GM19455 (cell line): Measurements from ENCODE around the gene RALA.
A peak's percentile ranks its signal among the peaks of the same experiment; 100 is the strongest.

Source experiments
- ATAC-seq: cut with Tn5 transposase; IDR thresholded peaks from one replicate; pipeline ENCODE4 v1.9.1; 2021; ENCODE audit not compliant: unreplicated experiment

Gene RALA

DNA sequence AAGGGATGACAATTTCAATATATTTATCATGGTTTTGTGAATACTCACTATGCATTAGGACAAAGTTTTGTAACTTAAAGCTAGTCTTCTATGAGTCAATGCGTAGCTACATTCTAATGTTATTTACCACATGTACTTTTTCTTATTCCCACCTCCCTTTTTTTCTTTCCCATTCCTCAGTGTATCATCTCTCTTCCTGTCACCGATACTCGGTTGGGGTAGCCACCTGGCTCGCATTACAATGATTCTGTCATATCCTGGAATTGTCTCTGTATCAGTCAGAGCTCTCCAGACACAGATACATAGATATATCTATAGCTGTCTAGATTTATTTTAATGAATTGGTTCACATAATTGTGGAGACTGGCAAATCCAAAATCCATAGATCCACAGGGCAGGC, 9.8 kb upstream of the RALA start:
- ATAC-seq, result no peak

GRCh38 chr7:39614299-39614698, 9.1 kb upstream of the RALA start:
- no peak for ATAC-seq

GRCh38 chr7:39615350-39615975, 7.9 kb upstream of the RALA start:
- no peak for ATAC-seq

- ATAC-seq, result no peak
Observed at GRCh38 chr7:39616138-39616537, 7.2 kb upstream of the RALA start.

GRCh38 chr7:39617005-39617404, 6.4 kb upstream of the RALA start:
- ATAC-seq, result no peak

GRCh38 chr7:39618868-39619267, 4.5 kb upstream of the RALA start:
- no peak for ATAC-seq

- no peak for ATAC-seq
Observed at GRCh38 chr7:39620486-39620885, 2.9 kb upstream of the RALA start.

GRCh38 chr7:39621261-39621660, 2.1 kb upstream of the RALA start:
- ATAC-seq, result no peak

- no peak for ATAC-seq
Observed at GRCh38 chr7:39621784-39622411, 1.5 kb upstream of the RALA start.

GRCh38 chr7:39622609-39623008, 763 bp upstream of the RALA start:
- ATAC-seq, result no peak

DNA sequence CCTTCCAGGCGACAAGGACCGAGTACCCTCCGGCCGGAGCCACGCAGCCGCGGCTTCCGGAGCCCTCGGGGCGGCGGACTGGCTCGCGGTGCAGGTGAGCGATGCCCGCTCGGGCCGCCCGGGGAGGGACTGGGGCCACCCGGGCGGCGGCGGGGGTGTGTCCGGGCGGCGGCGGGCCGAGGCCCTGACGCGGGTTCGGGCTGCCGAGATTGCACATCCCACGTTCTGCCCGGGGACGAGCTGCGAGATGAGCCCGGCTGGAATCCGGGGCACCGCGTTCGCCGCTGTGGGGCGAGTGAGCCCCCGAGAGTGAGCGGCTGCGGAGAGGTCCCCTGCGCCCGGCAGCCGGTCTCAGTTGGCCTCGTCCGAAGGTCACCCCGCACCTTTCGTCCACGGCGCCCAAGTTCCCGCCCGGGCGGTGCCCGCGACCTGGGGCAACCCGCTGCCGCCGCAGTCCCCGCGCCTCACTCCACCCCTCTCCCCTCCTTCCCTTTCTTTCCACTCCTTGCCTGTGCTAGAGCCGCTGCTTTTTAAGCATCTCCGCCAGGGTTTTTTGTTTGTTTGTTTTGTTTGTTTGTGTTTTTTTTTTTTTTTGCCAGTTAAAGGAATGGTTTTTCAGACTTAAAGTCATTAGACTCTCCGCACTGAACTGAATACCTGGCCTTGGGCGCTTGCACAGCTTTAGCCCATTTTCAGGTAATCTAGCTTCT, 515 bp downstream of the RALA start:
- ATAC-seq, result peak; percentile 66

- ATAC-seq, result no peak
Observed at GRCh38 chr7:39624442-39624807, 1.1 kb downstream of the RALA start.

- no peak for ATAC-seq
Observed at GRCh38 chr7:39624935-39625694, 1.7 kb downstream of the RALA start.

- ATAC-seq, result no peak
Observed at GRCh38 chr7:39631736-39632308, 8.4 kb downstream of the RALA start.

- ATAC-seq, result no peak
Observed at GRCh38 chr7:39633563-39634477, 10.4 kb downstream of the RALA start.

DNA sequence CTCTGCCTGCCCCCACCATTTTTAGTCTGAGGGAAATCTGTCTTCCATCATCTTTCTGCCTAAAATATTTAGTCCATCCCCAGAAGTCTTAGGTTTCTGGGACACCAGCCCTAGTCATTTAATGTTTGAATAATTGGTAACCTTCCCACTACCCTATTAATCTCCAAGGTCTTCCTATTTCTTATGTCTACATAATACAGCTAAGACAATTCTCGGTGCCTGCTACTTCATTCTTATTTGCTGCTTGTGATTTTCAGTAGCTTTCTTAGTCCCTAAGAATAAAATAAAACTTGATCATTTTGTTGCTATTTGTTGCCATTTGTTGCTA, 11.1 kb downstream of the RALA start:
- ATAC-seq, result no peak

GRCh38 chr7:39637400-39637799, 14.0 kb downstream of the RALA start:
- no peak for ATAC-seq

GRCh38 chr7:39637963-39638485, 14.7 kb downstream of the RALA start:
- no peak for ATAC-seq

DNA sequence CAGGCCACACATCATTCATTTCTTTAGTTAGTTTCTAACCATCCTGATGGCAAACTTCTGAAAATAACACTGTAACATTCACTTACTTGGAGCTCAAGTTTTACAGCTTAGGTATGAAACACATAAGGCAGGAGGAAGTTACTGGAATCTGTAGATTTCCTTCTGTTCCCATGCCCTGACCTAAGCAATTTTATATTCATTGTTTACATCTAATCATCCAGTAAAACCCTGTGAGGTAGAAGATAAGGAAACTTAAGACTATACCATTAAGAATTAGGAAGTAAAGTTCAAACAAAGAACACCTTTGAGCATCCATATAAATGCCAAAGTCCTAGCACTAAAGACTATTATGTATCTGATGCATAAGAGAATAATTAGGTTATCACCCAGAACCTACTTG, 19.5 kb downstream of the RALA start:
- no peak for ATAC-seq

DNA sequence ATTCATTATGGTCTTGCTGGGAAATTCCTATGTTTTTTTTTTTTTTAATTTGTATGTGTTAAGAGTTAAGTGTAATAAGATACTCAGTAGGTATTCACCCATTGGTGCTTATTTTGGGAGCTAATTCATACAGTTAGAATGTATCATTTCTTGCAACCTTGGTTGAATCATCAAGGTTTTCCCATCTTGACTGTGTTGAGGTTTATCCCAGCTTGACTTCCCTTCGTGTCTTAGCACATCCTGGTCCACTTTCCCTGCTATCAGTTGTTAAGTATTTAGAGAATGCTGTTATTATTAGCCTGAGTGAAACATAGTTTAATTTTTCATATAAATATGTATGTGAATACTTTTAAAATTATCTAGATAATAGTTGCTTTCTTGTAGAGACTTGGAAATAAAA, 20.8 kb downstream of the RALA start:
- no peak for ATAC-seq
